ENCODE data around the gene EN1. TPM values are rescaled to one million over a fixed set of nuclear protein-coding genes. Genes with fewer than 3 reads are reported as not detected.

The EN1 gene
- polyA plus RNA-seq, 1 donor (not counting 4 experiments of a cell fraction or from before 2014, with no cell fraction given): 0.05 TPM

DNA sequence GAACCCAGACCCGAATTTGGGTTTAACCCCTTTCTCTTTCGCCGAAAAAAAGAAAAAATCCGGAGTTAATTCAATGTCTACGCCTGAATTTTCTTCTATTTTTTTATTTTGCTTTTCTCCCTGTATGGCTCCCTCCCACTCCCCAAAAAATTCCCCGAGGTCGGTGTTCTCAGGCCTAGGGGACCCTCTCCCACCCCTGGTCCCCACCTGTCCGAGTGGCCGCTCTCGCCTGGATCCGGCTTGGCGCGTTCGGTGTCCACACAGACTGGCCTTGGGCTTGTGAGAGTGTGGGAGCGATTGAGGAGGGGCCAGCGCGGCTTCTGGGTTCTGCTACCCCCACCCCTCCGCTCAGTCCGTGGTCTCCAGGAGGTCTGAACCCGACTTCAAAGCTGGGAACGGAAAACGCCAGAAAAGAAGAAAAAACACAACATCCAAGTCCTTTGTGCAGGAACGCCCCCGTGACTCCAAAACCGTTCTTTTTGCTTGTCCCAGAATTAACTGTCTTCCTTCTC is 5.7 kb upstream of the EN1 start:
- Histone ChIP-seq H3K9ac (ENCODE audit: control insufficient read depth, extremely low read depth, insufficient read depth, low read length) (no peak overlapping the region), H4K20me1 (ENCODE audit: control insufficient read depth, extremely low read depth, insufficient read depth, low read length) (no peaks in the 10 kb centered on the region), H3K4me2 (ENCODE audit: control insufficient read depth, extremely low read depth, insufficient read depth, low read depth, low read length) (no peak overlapping the region), H3K36me3 (ENCODE audit: control insufficient read depth in 2 of 2, extremely low read depth in 1 of 2, insufficient read depth in 2 of 2, low read length in 2 of 2) (no peaks in the 10 kb centered on the region), H3K4me3 (ENCODE audit: control insufficient read depth in 2 of 3, extremely low read depth in 1 of 3, insufficient read depth in 2 of 3, low read depth in 1 of 3, low read length in 3 of 3) (no peak overlapping the region), H3K9me1 (ENCODE audit: control insufficient read depth, extremely low read depth, insufficient read depth, low read length) (no peaks in the 10 kb centered on the region), H3K79me2 (ENCODE audit: control insufficient read depth, insufficient read depth, low read length) (no peaks in the 10 kb centered on the region), H3K9me3 (ENCODE audit: control insufficient read depth, low read depth, low read length) (no peaks in the 10 kb centered on the region), H2AFZ (ENCODE audit: control insufficient read depth, low read length) (no peak overlapping the region), H3K4me1 (ENCODE audit: control insufficient read depth, extremely low read depth, insufficient read depth, low read length) (peaks cover 8% of the 10 kb centered on the region), H3K27ac (ENCODE audit: control insufficient read depth, insufficient read depth, low read length) (no peak overlapping the region), H3K27me3 (ENCODE audit: control insufficient read depth, extremely low read depth, insufficient read depth, low read length) (peaks cover 82% of the 10 kb centered on the region)
- dilution Hi-C loops (cut with MboI; ENCODE audit: extremely low pct_ligation_motif_present, low sequenced_read_pairs): no loop called here
- TF ChIP-seq EZH2 (IDR thresholded peaks at IDR 0.05; ENCODE audit: low read length): no peak
- TF ChIP-seq, protein P1, sequence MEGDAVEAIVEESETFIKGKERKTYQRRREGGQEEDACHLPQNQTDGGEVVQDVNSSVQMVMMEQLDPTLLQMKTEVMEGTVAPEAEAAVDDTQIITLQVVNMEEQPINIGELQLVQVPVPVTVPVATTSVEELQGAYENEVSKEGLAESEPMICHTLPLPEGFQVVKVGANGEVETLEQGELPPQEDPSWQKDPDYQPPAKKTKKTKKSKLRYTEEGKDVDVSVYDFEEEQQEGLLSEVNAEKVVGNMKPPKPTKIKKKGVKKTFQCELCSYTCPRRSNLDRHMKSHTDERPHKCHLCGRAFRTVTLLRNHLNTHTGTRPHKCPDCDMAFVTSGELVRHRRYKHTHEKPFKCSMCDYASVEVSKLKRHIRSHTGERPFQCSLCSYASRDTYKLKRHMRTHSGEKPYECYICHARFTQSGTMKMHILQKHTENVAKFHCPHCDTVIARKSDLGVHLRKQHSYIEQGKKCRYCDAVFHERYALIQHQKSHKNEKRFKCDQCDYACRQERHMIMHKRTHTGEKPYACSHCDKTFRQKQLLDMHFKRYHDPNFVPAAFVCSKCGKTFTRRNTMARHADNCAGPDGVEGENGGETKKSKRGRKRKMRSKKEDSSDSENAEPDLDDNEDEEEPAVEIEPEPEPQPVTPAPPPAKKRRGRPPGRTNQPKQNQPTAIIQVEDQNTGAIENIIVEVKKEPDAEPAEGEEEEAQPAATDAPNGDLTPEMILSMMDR (optimal IDR thresholded peaks at IDR 0.05 in 1 of 3, IDR thresholded peaks at IDR 0.05 in 1 of 3, conservative IDR thresholded peaks at IDR 0.05 in 1 of 3; ENCODE audit: extremely low read depth in 1 of 3, insufficient read depth in 2 of 3, low read length in 3 of 3): no peak
- FAIRE-seq: no peak
- no peak for DNase-seq (ENCODE audit: low read depth, low spot score)

DNA sequence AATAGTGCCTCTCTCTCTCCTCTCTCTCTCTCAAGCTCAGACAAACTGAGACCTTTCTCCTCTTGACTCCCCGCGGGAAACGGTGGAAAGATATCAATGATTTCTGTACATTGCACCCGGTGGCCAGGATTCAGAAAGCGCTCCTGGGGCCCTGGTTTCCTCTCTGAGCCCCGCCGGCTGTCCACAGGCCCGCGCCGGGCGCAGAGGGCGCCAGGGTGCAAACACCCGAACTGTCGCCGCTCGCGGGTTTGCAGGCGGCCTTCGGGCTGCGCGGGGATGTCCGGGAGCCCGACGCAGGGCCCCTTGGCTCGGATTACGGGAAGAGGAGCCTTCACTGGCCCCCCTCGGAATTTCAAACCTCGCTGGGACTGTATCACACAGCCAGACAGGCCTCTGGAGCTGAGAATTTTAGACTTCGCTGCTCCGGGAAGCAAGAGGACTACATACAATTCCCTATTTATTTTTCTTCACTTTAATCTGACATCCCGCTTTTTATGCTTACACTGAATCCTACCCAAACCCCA is 5.2 kb upstream of the EN1 start:
- H3K79me2 ChIP-seq (ENCODE audit: control insufficient read depth, insufficient read depth, low read length): no peaks in the 10 kb centered on the region
- DNase-seq (ENCODE audit: low read depth, low spot score): no peak
- dilution Hi-C loops (cut with MboI; ENCODE audit: extremely low pct_ligation_motif_present, low sequenced_read_pairs): no loop called here
- peaks cover 77% of the 10 kb centered on the region for H3K27me3 ChIP-seq (ENCODE audit: control insufficient read depth, extremely low read depth, insufficient read depth, low read length)
- H4K20me1 ChIP-seq (ENCODE audit: control insufficient read depth, extremely low read depth, insufficient read depth, low read length): no peaks in the 10 kb centered on the region
- no peak overlapping the region for H3K4me2 ChIP-seq (ENCODE audit: control insufficient read depth, extremely low read depth, insufficient read depth, low read depth, low read length)
- no peaks in the 10 kb centered on the region for H3K9me3 ChIP-seq (ENCODE audit: control insufficient read depth, low read depth, low read length)
- no peak for FAIRE-seq
- no peaks in the 10 kb centered on the region for H3K9me1 ChIP-seq (ENCODE audit: control insufficient read depth, extremely low read depth, insufficient read depth, low read length)
- TF ChIP-seq, protein P1 (optimal IDR thresholded peaks at IDR 0.05 in 1 of 3, IDR thresholded peaks at IDR 0.05 in 1 of 3, conservative IDR thresholded peaks at IDR 0.05 in 1 of 3; ENCODE audit: extremely low read depth in 1 of 3, insufficient read depth in 2 of 3, low read length in 3 of 3): no peak
- no peak for TF ChIP-seq EZH2 (IDR thresholded peaks at IDR 0.05; ENCODE audit: low read length)
- no peak overlapping the region for H3K9ac ChIP-seq (ENCODE audit: control insufficient read depth, extremely low read depth, insufficient read depth, low read length)
- no peak overlapping the region for H2AFZ ChIP-seq (ENCODE audit: control insufficient read depth, low read length)
- H3K4me3 ChIP-seq (ENCODE audit: control insufficient read depth in 2 of 3, extremely low read depth in 1 of 3, insufficient read depth in 2 of 3, low read depth in 1 of 3, low read length in 3 of 3): no peak overlapping the region
- H3K36me3 ChIP-seq (ENCODE audit: control insufficient read depth in 2 of 2, extremely low read depth in 1 of 2, insufficient read depth in 2 of 2, low read length in 2 of 2): no peaks in the 10 kb centered on the region
- H3K27ac ChIP-seq (ENCODE audit: control insufficient read depth, insufficient read depth, low read length): no peak overlapping the region
- H3K4me1 ChIP-seq (ENCODE audit: control insufficient read depth, extremely low read depth, insufficient read depth, low read length): peaks cover 8% of the 10 kb centered on the region

All from keratinocyte (primary cell).